Lower leg skin (tissue), 4 donors: ENCODE data around the gene ATG4B. TPM values are rescaled to one million over a fixed set of nuclear protein-coding genes. Genes with fewer than 3 reads are reported as not detected.

Experiments
- DNase-seq, 2 donors: peaks; one replicate each; pipeline ENCODE4 v3.0.0-alpha.2; 2019; ENCODE audit warnings: low spot score in 2 of 2
- H3K4me3 ChIP-seq: fragments of 200-600 bp; sonication (generic); 2 replicates; pipeline ENCODE4 v1.5.1; 2017; ENCODE audit warnings: mild to moderate bottlenecking, low read depth; ENCODE audit not compliant: poor library complexity, severe bottlenecking
- POLR2A ChIP-seq, 2 donors: fragments of 450-650 bp; IDR thresholded peaks; one replicate each; pipeline ENCODE4 v1.6.1; 2016 to 2017; ENCODE audit warnings: antibody characterized with exemption in 2 of 2, mild to moderate bottlenecking in 1 of 2, moderate library complexity in 1 of 2
- WGBS, 2 donors: methylation state at CpG; one replicate each; pipeline ENCODE4 v1.1.5; 2018; 5-methylcytosine and 5-hydroxymethylcytosine counted together
- intact Hi-C: fragments of 100-400 bp; cut with DNase I; formaldehyde crosslinking; loops from one replicate; pipeline ENCODE4 v1.15.0; 2023; ENCODE audit warnings: low total_unique reads
- total RNA-seq, 4 donors: library from RNA; depleted of rRNA; stranded (reverse); fragments of >200 nt; gene quantifications; one replicate each; pipeline ENCODE4 v1.1.0, GENCODE V29; 2016
- TF ChIP-seq, protein P1 (sequence below), 3 donors: fragments of 450-650 bp; IDR thresholded peaks; one replicate each; pipeline ENCODE4 v1.5.1; 2016; ENCODE audit warnings: antibody characterized with exemption in 3 of 3, mild to moderate bottlenecking in 3 of 3, moderate library complexity in 2 of 3

ATG4B gene
- total RNA-seq, 4 donors from 2014 or later, result 48.4 to 86.2 (median 63.3) TPM

DNA sequence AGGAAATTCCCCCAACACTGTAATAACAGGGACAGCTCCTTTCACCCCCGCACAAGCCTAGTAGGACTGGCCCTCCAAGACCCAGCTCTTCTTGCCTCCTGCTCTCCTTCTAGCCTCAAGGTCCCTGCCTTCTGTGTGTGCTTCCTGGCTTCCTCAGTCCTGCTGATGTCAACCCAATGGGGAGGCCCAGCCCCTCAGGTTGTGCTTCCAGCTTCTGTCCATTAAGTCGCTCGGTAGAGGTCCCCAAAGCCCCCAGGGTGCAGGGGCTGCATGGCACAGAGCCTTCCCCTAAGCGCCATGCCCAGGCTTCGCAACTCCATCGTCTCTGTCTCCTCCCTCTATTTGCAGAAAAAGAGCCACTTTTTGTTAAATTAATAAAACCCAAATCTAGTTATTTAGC is 39.9 kb upstream of the ATG4B start:
- 93 to 94% methylated on average over 6 of the region's 6 CpGs for WGBS, 2 donors
- intact Hi-C loops, result no loop called here
- H3K4me3 ChIP-seq, result no peak overlapping the region
- DNase-seq, result no peak
- no peak for TF ChIP-seq POLR2A (IDR thresholded peaks at IDR 0.05)
- TF ChIP-seq, protein P1, sequence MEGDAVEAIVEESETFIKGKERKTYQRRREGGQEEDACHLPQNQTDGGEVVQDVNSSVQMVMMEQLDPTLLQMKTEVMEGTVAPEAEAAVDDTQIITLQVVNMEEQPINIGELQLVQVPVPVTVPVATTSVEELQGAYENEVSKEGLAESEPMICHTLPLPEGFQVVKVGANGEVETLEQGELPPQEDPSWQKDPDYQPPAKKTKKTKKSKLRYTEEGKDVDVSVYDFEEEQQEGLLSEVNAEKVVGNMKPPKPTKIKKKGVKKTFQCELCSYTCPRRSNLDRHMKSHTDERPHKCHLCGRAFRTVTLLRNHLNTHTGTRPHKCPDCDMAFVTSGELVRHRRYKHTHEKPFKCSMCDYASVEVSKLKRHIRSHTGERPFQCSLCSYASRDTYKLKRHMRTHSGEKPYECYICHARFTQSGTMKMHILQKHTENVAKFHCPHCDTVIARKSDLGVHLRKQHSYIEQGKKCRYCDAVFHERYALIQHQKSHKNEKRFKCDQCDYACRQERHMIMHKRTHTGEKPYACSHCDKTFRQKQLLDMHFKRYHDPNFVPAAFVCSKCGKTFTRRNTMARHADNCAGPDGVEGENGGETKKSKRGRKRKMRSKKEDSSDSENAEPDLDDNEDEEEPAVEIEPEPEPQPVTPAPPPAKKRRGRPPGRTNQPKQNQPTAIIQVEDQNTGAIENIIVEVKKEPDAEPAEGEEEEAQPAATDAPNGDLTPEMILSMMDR (IDR thresholded peaks at IDR 0.05), result no peak

DNA sequence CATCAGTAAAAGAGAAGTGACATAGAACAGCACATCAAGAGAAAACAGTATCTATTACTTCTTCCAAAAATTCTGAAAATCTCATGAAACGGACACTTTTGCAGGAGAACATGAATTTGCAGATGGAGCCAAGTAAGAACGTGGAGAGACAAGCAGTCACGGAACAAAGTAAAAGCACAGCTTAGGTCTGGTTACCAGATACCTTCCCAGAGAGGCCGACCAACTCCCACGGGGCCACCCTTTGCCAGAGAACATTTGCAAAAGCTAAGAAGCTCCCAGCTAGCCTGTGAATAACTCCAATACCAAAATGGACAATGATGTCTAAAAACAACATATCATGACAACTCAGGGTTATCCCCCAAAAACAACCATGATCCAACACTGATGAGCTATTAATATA is 39.4 kb upstream of the ATG4B start:
- 65 to 72% methylated on average over 5 of the region's 5 CpGs for WGBS, 2 donors
- intact Hi-C loops, result no loop called here
- no peak for DNase-seq
- no peak for TF ChIP-seq POLR2A (IDR thresholded peaks at IDR 0.05)
- TF ChIP-seq, protein P1 (IDR thresholded peaks at IDR 0.05), result no peak
- no peak overlapping the region for H3K4me3 ChIP-seq

DNA sequence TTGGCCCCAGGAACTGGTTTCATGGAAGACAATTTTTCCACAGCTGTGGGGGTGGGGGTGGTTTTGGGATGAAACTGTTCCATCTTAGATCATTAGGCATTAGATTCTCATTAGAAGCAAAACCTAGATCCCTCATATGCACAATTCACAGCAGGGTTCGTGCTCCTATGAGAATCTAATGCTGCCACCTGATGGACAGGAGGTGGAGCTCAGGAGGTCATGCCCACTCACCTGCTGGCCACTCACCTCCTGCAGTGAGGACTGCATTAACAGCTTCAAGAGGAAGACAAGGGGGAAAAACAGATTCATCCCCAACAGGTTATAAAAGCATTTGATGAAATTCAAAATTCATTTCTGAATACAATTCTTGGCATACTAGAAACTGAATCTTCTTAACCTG is 39.0 kb upstream of the ATG4B start:
- no peak overlapping the region for H3K4me3 ChIP-seq
- intact Hi-C loops, result no loop called here
- no peak for DNase-seq
- TF ChIP-seq, protein P1 (IDR thresholded peaks at IDR 0.05), result no peak
- TF ChIP-seq POLR2A (IDR thresholded peaks at IDR 0.05), result no peak
- 67 to 77% methylated on average over 1 of the region's 1 CpG for WGBS, 2 donors

DNA sequence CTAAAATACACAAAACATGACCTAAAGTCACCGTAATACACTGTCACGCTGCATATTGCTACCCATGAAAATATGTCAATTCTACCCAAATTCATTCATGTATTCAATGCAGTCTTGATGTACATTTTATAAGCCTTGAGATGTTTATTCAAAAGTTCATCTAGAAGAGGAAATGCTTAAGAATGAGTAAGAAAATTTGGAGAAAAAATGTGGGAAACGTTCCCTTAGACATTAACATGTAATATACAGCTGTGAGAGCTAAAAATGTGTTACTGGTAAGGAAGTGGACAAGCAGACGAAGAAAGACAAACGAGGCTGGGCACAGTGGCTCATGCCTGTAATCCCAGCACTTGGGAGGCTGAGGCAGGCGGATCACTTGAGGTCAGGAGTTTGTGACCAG is 37.9 kb upstream of the ATG4B start:
- WGBS, 2 donors, result 84 to 90% methylated on average over 6 of the region's 6 CpGs
- no peak for TF ChIP-seq POLR2A (IDR thresholded peaks at IDR 0.05)
- TF ChIP-seq, protein P1 (IDR thresholded peaks at IDR 0.05), result no peak
- DNase-seq, result no peak
- intact Hi-C loops, result no loop called here
- no peak overlapping the region for H3K4me3 ChIP-seq

DNA sequence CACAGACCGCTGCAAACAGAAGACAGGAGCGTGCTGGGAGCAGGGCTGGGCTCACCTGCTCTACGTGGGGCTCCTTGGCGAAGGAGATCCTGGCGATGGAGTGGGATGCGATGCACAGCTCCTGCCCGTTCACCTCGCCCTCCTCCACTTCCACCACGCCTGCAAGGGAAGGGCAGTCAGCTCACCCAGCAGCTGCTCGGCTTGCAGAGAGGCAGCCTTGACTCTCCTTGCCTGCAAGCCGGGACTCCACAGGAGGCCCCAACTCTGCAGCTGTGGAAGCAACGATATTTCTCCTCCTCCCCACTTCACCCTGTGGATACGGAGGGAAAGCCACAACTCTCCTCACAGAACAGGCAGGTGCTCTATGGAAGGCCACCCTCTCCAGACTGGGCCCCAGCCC is 35.7 kb upstream of the ATG4B start:
- DNase-seq, result no peak
- H3K4me3 ChIP-seq, result no peak overlapping the region
- 90 to 92% methylated on average over 13 of the region's 13 CpGs for WGBS, 2 donors
- intact Hi-C loops, result no loop called here
- no peak for TF ChIP-seq POLR2A (IDR thresholded peaks at IDR 0.05)
- TF ChIP-seq, protein P1 (IDR thresholded peaks at IDR 0.05), result no peak

DNA sequence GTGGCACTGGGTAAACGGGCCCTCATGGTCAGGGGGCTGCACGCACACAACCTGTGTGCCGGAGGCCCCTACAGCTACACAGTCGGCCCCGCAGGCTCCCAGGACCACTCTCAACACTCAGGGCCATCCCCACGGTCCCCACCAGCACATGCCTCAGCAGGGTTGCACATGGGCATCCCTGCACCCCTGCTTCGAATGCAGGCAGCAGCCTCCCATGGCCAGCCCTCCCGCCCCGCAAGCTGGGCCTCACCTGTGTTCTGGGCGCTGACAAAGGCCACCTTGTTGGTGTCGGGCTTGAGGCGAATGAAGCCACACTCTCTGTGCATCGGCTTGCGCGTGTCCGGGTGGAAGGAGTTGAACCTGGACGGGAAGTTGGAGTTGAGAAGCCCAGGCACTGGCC is 34.8 kb upstream of the ATG4B start:
- no peak overlapping the region for H3K4me3 ChIP-seq
- DNase-seq, result no peak
- no peak for TF ChIP-seq POLR2A (IDR thresholded peaks at IDR 0.05)
- TF ChIP-seq, protein P1 (IDR thresholded peaks at IDR 0.05), result no peak
- intact Hi-C loops, result no loop called here
- whole genome bisulfite sequencing, 2 donors, result 92 to 97% methylated on average over 12 to 15 of the region's 17 CpGs
